IPS-15b (cell line): ENCODE data around the gene AFTPH.

Experiments
- H3K27me3 ChIP-seq: one replicate; pipeline ENCODE4 v1.6.1; 2013; ENCODE audit warnings: low read length; ENCODE audit not compliant: control insufficient read depth, insufficient read depth
- H3K36me3 ChIP-seq: one replicate; pipeline ENCODE4 v1.6.1; 2013; ENCODE audit warnings: low read length; ENCODE audit not compliant: control insufficient read depth, insufficient read depth
- H3K4me1 ChIP-seq: one replicate; pipeline ENCODE4 v1.6.1; 2013; ENCODE audit warnings: mild to moderate bottlenecking, low read length; ENCODE audit not compliant: control insufficient read depth, insufficient read depth
- H3K4me3 ChIP-seq: one replicate; pipeline ENCODE4 v1.5.1; 2013; ENCODE audit warnings: low read depth, low read length
- H3K9ac ChIP-seq: one replicate; pipeline ENCODE4 v1.6.1; 2013; ENCODE audit warnings: low read depth, mild to moderate bottlenecking, low read length
- H3K9me3 ChIP-seq: one replicate; pipeline ENCODE4 v1.6.1; 2013; ENCODE audit warnings: mild to moderate bottlenecking, low read length; ENCODE audit not compliant: control insufficient read depth, insufficient read depth

AFTPH gene

DNA sequence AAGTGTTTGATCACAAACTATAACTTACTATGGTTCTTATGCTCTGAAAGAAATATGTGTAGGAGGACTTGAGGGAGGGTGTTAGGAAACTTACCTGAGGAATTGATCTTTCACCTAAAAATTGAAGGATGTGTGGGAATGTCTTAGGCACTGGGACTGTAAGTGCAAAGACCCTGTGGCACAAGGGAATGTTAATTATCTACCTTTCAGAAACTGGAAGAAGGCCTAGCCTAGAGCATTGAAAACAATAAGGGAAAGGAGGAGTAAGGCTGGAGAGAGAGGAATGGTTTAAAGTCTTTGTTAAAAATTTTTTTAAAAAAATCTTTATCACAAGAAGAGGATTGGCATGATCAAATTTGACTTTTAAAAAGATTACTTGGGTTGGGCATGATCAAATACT, 7.9 kb downstream of the AFTPH start:
- Histone ChIP-seq H3K9me3 (no peaks in the 10 kb centered on the region), H3K27me3 (no peaks in the 10 kb centered on the region), H3K4me3 (no peak overlapping the region), H3K4me1 (no peaks in the 10 kb centered on the region), H3K36me3 (no peaks in the 10 kb centered on the region), H3K9ac (no peak overlapping the region)

- Histone ChIP-seq H3K9ac (no peak overlapping the region), H3K36me3 (no peaks in the 10 kb centered on the region), H3K4me1 (no peaks in the 10 kb centered on the region), H3K4me3 (no peak overlapping the region), H3K27me3 (no peaks in the 10 kb centered on the region), H3K9me3 (no peaks in the 10 kb centered on the region)
Observed at GRCh38 chr2:64533882-64534281, 9.8 kb downstream of the AFTPH start.

DNA sequence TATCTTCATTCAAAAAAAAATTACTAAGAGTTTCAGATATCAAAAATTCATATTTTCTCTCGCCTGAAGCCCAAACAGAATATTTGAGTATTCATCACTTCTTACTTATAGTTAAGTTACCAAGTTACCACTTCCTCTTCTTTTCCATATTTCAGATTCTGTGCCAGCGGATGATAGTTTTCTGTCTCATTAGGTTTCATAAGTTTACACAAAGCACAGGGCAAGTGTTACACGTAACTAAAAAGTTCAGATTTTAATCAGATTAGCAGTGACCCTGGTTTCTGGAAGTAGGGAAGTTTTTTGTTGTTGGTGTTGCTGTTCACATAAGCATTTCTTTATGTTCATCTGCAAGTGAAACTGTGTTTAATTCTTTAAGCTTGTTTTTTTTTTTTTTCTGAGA, 10.2 kb downstream of the AFTPH start:
- no peaks in the 10 kb centered on the region for H3K27me3 ChIP-seq

DNA sequence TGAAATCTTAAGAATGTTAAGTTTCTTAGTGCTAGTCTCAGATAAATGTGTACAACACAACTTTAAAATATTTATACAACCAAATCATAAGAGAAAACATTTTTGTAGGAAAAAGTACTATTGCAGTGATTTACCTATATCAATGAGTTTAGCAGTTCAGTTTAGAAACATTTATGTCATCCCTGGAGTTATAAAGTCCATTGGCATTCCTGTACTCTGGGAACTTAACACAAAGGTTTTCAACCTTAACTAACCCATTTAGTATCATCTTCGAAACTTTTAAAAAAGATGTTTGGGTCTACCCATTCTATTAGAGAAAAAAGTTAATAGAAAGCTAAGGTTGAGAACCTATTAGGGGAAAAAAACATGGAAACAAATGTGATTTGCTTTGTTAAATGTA, 10.9 kb downstream of the AFTPH start:
- Histone ChIP-seq H3K4me3 (no peak overlapping the region), H3K27me3 (no peaks in the 10 kb centered on the region), H3K36me3 (no peaks in the 10 kb centered on the region), H3K9me3 (no peaks in the 10 kb centered on the region), H3K9ac (no peak overlapping the region), H3K4me1 (peaks cover 4% of the 10 kb centered on the region)

More for the DNA sequence above, 10.2 kb downstream of the AFTPH start:
- no peaks in the 10 kb centered on the region for H3K9me3 ChIP-seq
- no peaks in the 10 kb centered on the region for H3K4me1 ChIP-seq
- no peak overlapping the region for H3K4me3 ChIP-seq
- H3K9ac ChIP-seq, result no peak overlapping the region
- no peaks in the 10 kb centered on the region for H3K36me3 ChIP-seq

DNA sequence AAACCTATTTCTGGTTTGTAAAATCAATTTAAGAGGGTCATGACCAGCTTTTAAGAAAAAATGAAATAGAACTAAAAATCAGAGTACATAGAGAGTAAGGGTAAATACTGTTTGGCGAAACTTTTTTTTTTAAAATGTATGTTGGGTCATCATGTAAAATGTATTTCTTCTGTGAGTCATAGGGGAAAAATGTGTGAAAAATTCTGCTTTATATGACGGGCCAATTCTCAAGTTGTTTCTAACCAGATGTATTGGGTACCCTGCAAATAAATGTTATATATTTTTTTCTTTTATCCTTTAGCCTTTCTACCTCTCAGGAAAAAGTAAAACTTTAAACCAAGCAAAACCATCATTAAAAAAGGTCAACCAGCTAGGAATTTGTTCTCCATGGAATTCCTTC, 13.9 kb downstream of the AFTPH start:
- Histone ChIP-seq H3K4me1 (peaks cover 4% of the 10 kb centered on the region), H3K9me3 (no peaks in the 10 kb centered on the region), H3K36me3 (no peaks in the 10 kb centered on the region), H3K27me3 (no peaks in the 10 kb centered on the region), H3K4me3 (no peak overlapping the region), H3K9ac (no peak overlapping the region)

GRCh38 chr2:64538764-64539433, 14.8 kb downstream of the AFTPH start:
- Histone ChIP-seq H3K4me1 (peaks cover 4% of the 10 kb centered on the region), H3K9ac (no peak overlapping the region), H3K36me3 (no peaks in the 10 kb centered on the region), H3K27me3 (no peaks in the 10 kb centered on the region), H3K4me3 (no peak overlapping the region), H3K9me3 (no peaks in the 10 kb centered on the region)

DNA sequence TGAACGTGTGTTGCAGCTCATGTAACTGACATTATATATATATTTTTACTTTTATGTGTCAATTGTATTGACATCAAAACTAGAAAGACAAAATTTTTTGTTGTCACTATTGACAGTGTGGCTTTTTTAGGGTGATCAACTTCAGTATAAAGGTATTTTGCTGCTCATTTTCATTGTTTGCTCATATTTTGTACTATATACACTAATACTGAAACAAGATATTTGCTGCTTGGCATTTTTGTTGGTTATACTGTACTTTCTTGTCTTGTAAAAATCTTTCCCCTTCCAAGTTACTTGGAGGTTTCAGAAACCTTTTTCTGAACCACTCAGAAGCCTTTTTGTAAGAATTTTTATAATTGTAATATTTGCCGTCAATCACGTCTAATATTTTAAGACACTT, 16.5 kb downstream of the AFTPH start:
- H3K4me3 ChIP-seq, result no peak overlapping the region
- peaks cover 4% of the 10 kb centered on the region for H3K4me1 ChIP-seq
- no peaks in the 10 kb centered on the region for H3K9me3 ChIP-seq
- H3K9ac ChIP-seq, result no peak overlapping the region
- H3K27me3 ChIP-seq, result no peaks in the 10 kb centered on the region
- H3K36me3 ChIP-seq, result no peaks in the 10 kb centered on the region

- Histone ChIP-seq H3K9me3 (no peaks in the 10 kb centered on the region), H3K4me3 (no peak overlapping the region), H3K36me3 (no peaks in the 10 kb centered on the region), H3K9ac (no peak overlapping the region), H3K27me3 (no peaks in the 10 kb centered on the region), H3K4me1 (peaks cover 4% of the 10 kb centered on the region)
Observed at GRCh38 chr2:64541547-64541946, 17.4 kb downstream of the AFTPH start.

GRCh38 chr2:64542071-64543007, 18.2 kb downstream of the AFTPH start:
- Histone ChIP-seq H3K36me3 (no peaks in the 10 kb centered on the region), H3K27me3 (no peaks in the 10 kb centered on the region), H3K9ac (no peak overlapping the region), H3K9me3 (no peaks in the 10 kb centered on the region), H3K4me3 (no peak overlapping the region), H3K4me1 (peaks cover 4% of the 10 kb centered on the region)

DNA sequence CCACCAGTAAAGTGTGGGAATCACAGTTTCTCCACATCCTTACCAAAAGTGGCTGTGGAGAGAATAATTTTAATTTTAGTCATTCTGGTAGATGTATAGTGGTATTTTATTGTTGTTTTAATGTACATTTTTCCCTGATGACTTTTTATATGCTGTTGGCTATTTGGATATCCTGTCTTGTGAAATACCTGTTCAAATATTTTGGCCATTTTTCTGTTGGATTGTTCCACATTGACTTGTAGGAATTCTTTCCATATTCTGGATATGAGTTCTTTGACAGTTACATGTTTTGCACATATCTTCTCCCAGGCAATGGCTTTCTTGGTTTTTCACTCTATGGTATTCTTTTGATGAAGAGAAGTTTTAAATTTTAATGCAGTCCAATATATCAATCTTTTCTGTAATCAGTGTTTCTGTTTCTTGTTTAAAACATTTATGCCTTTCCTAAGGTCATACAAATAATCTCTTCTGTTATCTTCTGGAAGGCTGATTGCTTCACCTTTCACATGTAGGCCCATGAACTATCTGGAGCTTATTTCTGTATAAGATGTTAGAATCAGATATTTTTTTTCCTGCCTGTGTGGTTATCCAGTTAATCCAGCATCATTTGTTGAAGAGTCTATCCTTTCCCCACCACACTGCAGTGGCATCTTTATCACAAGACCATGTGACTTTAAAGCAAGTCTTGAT, 19.0 kb downstream of the AFTPH start:
- no peak overlapping the region for H3K9ac ChIP-seq
- no peak overlapping the region for H3K4me3 ChIP-seq
- H3K27me3 ChIP-seq, result no peaks in the 10 kb centered on the region
- H3K9me3 ChIP-seq, result no peaks in the 10 kb centered on the region
- peaks cover 4% of the 10 kb centered on the region for H3K4me1 ChIP-seq
- H3K36me3 ChIP-seq, result no peaks in the 10 kb centered on the region

GRCh38 chr2:64548761-64549160, 24.6 kb downstream of the AFTPH start:
- H3K27me3 ChIP-seq, result no peaks in the 10 kb centered on the region
- H3K9me3 ChIP-seq, result no peaks in the 10 kb centered on the region
- no peaks in the 10 kb centered on the region for H3K36me3 ChIP-seq
- no peak overlapping the region for H3K9ac ChIP-seq
- H3K4me1 ChIP-seq, result no peaks in the 10 kb centered on the region
- H3K4me3 ChIP-seq, result no peak overlapping the region
